Vagina (tissue), 2 donors: Measurements from ENCODE around the gene COIL. TPM values are rescaled to one million over a fixed set of nuclear protein-coding genes. Genes with fewer than 3 reads are reported as not detected.

Source experiments
- DNase-seq, 2 donors: peaks; one replicate each; pipeline ENCODE4 v3.0.0-alpha.2; 2017; ENCODE audit errors: extremely low spot score in 2 of 2
- H3K27ac ChIP-seq: fragments of 200-600 bp; sonication (generic); one replicate; pipeline ENCODE4 v1.5.1; 2019
- H3K27me3 ChIP-seq: fragments of 200-600 bp; sonication (generic); one replicate; pipeline ENCODE4 v1.5.1; 2019
- H3K36me3 ChIP-seq, 2 donors: fragments of 200-600 bp; sonication (generic); one replicate each; pipeline ENCODE4 v1.5.1; 2017 to 2019
- H3K4me1 ChIP-seq: fragments of 200-600 bp; sonication (generic); one replicate; pipeline ENCODE4 v1.5.1; 2019
- H3K4me3 ChIP-seq, 2 donors: fragments of 200-600 bp; sonication (generic); 1 replicate in 1 of 2; 2 replicates in 1 of 2; pipeline ENCODE4 v1.5.1; 2016 to 2019
- H3K9me3 ChIP-seq: fragments of 200-600 bp; sonication (generic); one replicate; pipeline ENCODE4 v1.5.1; 2019
- CTCF ChIP-seq, 3 experiments: fragments of 450-650 bp in 2 of 3; fragments of 200-600 bp in 1 of 3; sonication (generic) in 1 of 3; IDR thresholded peaks; one replicate each; pipeline ENCODE4 v1.5.1; 2017 to 2019; ENCODE audit warnings: antibody characterized with exemption in 3 of 3, mild to moderate bottlenecking in 2 of 3, moderate library complexity in 2 of 3
- POLR2A ChIP-seq, 2 donors: fragments of 450-650 bp; IDR thresholded peaks; one replicate each; pipeline ENCODE4 v1.6.1; 2017; ENCODE audit warnings: antibody characterized with exemption in 2 of 2, mild to moderate bottlenecking in 2 of 2, moderate library complexity in 2 of 2
- POLR2AphosphoS5 ChIP-seq, 2 donors: sonication (generic); formaldehyde crosslinking; IDR thresholded peaks; one replicate each; pipeline ENCODE4 v1.9.0; 2017; ENCODE audit warnings: antibody characterized with exemption in 2 of 2, mild to moderate bottlenecking in 2 of 2, low read depth in 1 of 2; ENCODE audit not compliant: insufficient read depth in 1 of 2
- intact Hi-C: fragments of 100-400 bp; cut with DNase I; formaldehyde crosslinking; loops from one replicate; pipeline ENCODE4 v1.15.1; 2023
- total RNA-seq: library from RNA; depleted of rRNA; stranded (reverse); fragments of >200 nt; gene quantifications from one replicate; pipeline ENCODE4 v1.2.3, GENCODE V29; 2016

COIL gene
- total RNA-seq, 1 donor from 2014 or later = 9.8 TPM

- Histone ChIP-seq H3K4me3 (no peak overlapping the region), H3K27ac (no peak overlapping the region), H3K27me3 (no peaks in the 10 kb centered on the region), H3K36me3 (peaks cover 3 to 94% of the 10 kb centered on the region in 2 donors), H3K9me3 (no peaks in the 10 kb centered on the region), H3K4me1 (peaks cover 17% of the 10 kb centered on the region)
- no peak for DNase-seq
- TF ChIP-seq CTCF (IDR thresholded peaks at IDR 0.05) (no peak), POLR2A (IDR thresholded peaks at IDR 0.05) (no peak), POLR2AphosphoS5 (IDR thresholded peaks at IDR 0.05; ENCODE audit: insufficient read depth in 1 of 2, low read depth in 1 of 2) (no peak)
- intact Hi-C loops = no loop called here
Measured at GRCh38 chr17:56896968-56897359, 63.9 kb downstream of the COIL start.

GRCh38 chr17:56896217-56896967 lies 64.5 kb downstream of the COIL start:
- peaks cover 23% of the 10 kb centered on the region for H3K4me1 ChIP-seq
- TF ChIP-seq POLR2A (IDR thresholded peaks at IDR 0.05) (no peak), POLR2AphosphoS5 (IDR thresholded peaks at IDR 0.05; ENCODE audit: insufficient read depth in 1 of 2, low read depth in 1 of 2) (no peak), CTCF (IDR thresholded peaks at IDR 0.05) (no peak)
- H3K36me3 ChIP-seq = peaks cover 3 to 94% of the 10 kb centered on the region in 2 donors
- H3K9me3 ChIP-seq = no peaks in the 10 kb centered on the region
- DNase-seq = no peak
- no peaks in the 10 kb centered on the region for H3K27me3 ChIP-seq
- no peak overlapping the region for H3K27ac ChIP-seq
- H3K4me3 ChIP-seq = no peak overlapping the region
- intact Hi-C loops = no loop called here

- DNase-seq = no peak
- Histone ChIP-seq H3K9me3 (no peaks in the 10 kb centered on the region), H3K4me1 (peaks cover 36% of the 10 kb centered on the region), H3K27ac (no peak overlapping the region), H3K27me3 (no peaks in the 10 kb centered on the region), H3K36me3 (peaks cover 3 to 81% of the 10 kb centered on the region in 2 donors), H3K4me3 (no peak overlapping the region)
- intact Hi-C loops = no loop called here
- TF ChIP-seq POLR2A (IDR thresholded peaks at IDR 0.05) (no peak), POLR2AphosphoS5 (IDR thresholded peaks at IDR 0.05; ENCODE audit: insufficient read depth in 1 of 2, low read depth in 1 of 2) (no peak), CTCF (IDR thresholded peaks at IDR 0.05) (no peak)
Measured at GRCh38 chr17:56894859-56895455, 65.9 kb downstream of the COIL start.

- peak overlapping the region; percentile 24 for H3K27ac ChIP-seq
- no peak for DNase-seq
- H3K27me3 ChIP-seq = no peaks in the 10 kb centered on the region
- intact Hi-C loops = no loop called here
- no peaks in the 10 kb centered on the region for H3K9me3 ChIP-seq
- H3K4me3 ChIP-seq = no peak overlapping the region
- H3K4me1 ChIP-seq = peaks cover 42% of the 10 kb centered on the region
- TF ChIP-seq POLR2A (IDR thresholded peaks at IDR 0.05) (no peak), CTCF (IDR thresholded peaks at IDR 0.05) (no peak), POLR2AphosphoS5 (IDR thresholded peaks at IDR 0.05; ENCODE audit: insufficient read depth in 1 of 2, low read depth in 1 of 2) (no peak)
- H3K36me3 ChIP-seq = peaks cover 3 to 70% of the 10 kb centered on the region in 2 donors
Measured at GRCh38 chr17:56893503-56893902, 67.3 kb downstream of the COIL start.

GRCh38 chr17:56892333-56892732 lies 68.5 kb downstream of the COIL start:
- no peaks in the 10 kb centered on the region for H3K9me3 ChIP-seq
- TF ChIP-seq CTCF (IDR thresholded peaks at IDR 0.05) (no peak), POLR2A (IDR thresholded peaks at IDR 0.05) (no peak), POLR2AphosphoS5 (IDR thresholded peaks at IDR 0.05; ENCODE audit: insufficient read depth in 1 of 2, low read depth in 1 of 2) (no peak)
- no peak overlapping the region for H3K4me3 ChIP-seq
- intact Hi-C loops = no loop called here
- no peaks in the 10 kb centered on the region for H3K27me3 ChIP-seq
- H3K4me1 ChIP-seq = peaks cover 42% of the 10 kb centered on the region
- peaks cover 3 to 70% of the 10 kb centered on the region in 2 donors for H3K36me3 ChIP-seq
- DNase-seq = no peak
- peak overlapping the region; percentile 77 for H3K27ac ChIP-seq
